SU-DHL-6 (cell line): ENCODE data around the gene CAB39.

ENCODE experiments used
- H2AFZ ChIP-seq: fragments of 200-600 bp; sonication (generic); 2 replicates; pipeline ENCODE4 v1.6.1; 2014; ENCODE audit warnings: low read depth, mild to moderate bottlenecking, moderate library complexity, mixed read lengths, antibody characterized with exemption, low read length; ENCODE audit not compliant: severe bottlenecking
- H3F3A ChIP-seq: fragments of 200-600 bp; shearing (Covaris generic); 2 replicates; pipeline ENCODE4 v1.6.0; 2016; ENCODE audit warnings: antibody characterized with exemption, mild to moderate bottlenecking; ENCODE audit not compliant: insufficient read depth
- H3K27ac ChIP-seq: fragments of 200-600 bp; sonication (generic); 2 replicates; pipeline ENCODE4 v1.5.1; 2016; ENCODE audit warnings: low read depth, mild to moderate bottlenecking, low read length, moderate library complexity, mixed read lengths
- H3K27me3 ChIP-seq: fragments of 200-600 bp; sonication (generic), shearing (Covaris generic); 2 replicates; pipeline ENCODE4 v1.6.0; 2014; ENCODE audit warnings: mild to moderate bottlenecking, low read length
- H3K36me3 ChIP-seq: fragments of 200-600 bp; sonication (generic); 2 replicates; pipeline ENCODE4 v1.6.1; 2014; ENCODE audit warnings: mild to moderate bottlenecking, low read length, mixed read lengths
- H3K4me2 ChIP-seq: fragments of 300-600, 200-600 bp; shearing (Covaris generic), sonication (generic); 2 replicates; pipeline ENCODE4 v1.6.0; 2014; ENCODE audit warnings: low read length, low read depth, mild to moderate bottlenecking; ENCODE audit not compliant: poor library complexity, severe bottlenecking
- H3K4me3 ChIP-seq: fragments of 200-600 bp; sonication (generic); 2 replicates; pipeline ENCODE4 v1.5.1; 2014; ENCODE audit warnings: antibody characterized with exemption, low read length, mild to moderate bottlenecking, mixed read lengths; ENCODE audit not compliant: insufficient read depth, poor library complexity, severe bottlenecking
- H3K79me2 ChIP-seq: fragments of 200-600 bp; sonication (generic); 2 replicates; pipeline ENCODE4 v1.6.1; 2014; ENCODE audit warnings: mild to moderate bottlenecking, low read length, moderate library complexity; ENCODE audit not compliant: insufficient read depth
- H3K9ac ChIP-seq: fragments of 200-600 bp; sonication (generic); 2 replicates; pipeline ENCODE4 v1.7.0; 2014; ENCODE audit warnings: mild to moderate bottlenecking, low read length
- H3K9me2 ChIP-seq: fragments of 200-600 bp; sonication (generic); replicated peaks from 2 replicates; pipeline ENCODE4 v1.6.1; 2014; ENCODE audit warnings: low read length; ENCODE audit not compliant: insufficient read depth
- H3K9me3 ChIP-seq: fragments of 200-600 bp; sonication (generic); 2 replicates; pipeline ENCODE4 v1.6.1; 2014; ENCODE audit warnings: low read length, mixed read lengths; ENCODE audit not compliant: insufficient read depth
- H4K20me1 ChIP-seq: fragments of 200-600 bp; sonication (generic); 2 replicates; pipeline ENCODE4 v1.6.1; 2014; ENCODE audit warnings: low read depth, mild to moderate bottlenecking, antibody characterized with exemption, low read length, moderate library complexity, mixed read lengths
- CTCF ChIP-seq: fragments of 200-600 bp; sonication (generic); IDR thresholded peaks from one replicate; pipeline ENCODE4 v1.5.1; 2017; ENCODE audit warnings: antibody characterized with exemption, mild to moderate bottlenecking, low read length, moderate library complexity; ENCODE audit not compliant: insufficient read depth, poor library complexity, severe bottlenecking
- EZH2phosphoT487 ChIP-seq: fragments of 200-600 bp; sonication (generic), shearing (Covaris generic); conservative IDR thresholded peaks from 2 replicates; pipeline ENCODE4 v1.6.1; 2018; ENCODE audit warnings: mild to moderate bottlenecking, antibody characterized with exemption, low read length, moderate library complexity, mixed read lengths

The CAB39 gene

GRCh38 chr2:230746213-230746612, 33.6 kb downstream of the CAB39 start:
- H3K36me3 ChIP-seq = peaks cover 17% of the 10 kb centered on the region
- no peak overlapping the region for H3K9ac ChIP-seq
- H3K27ac ChIP-seq = no peak overlapping the region
- H3K79me2 ChIP-seq = peaks cover 89% of the 10 kb centered on the region
- H3K4me2 ChIP-seq = no peak overlapping the region
- 0 out of 2 replicates have a peak, but pooled peaks cover 4% of the 10 kb centered on the region for H3F3A ChIP-seq
- H3K9me2 ChIP-seq = no peaks in the 10 kb centered on the region
- H4K20me1 ChIP-seq = peaks cover 14% of the 10 kb centered on the region; the same call in 1 of the 2 replicates
- H3K4me3 ChIP-seq = no peak overlapping the region
- H3K9me3 ChIP-seq = no peaks in the 10 kb centered on the region
- TF ChIP-seq EZH2phosphoT487 (no peak), CTCF (no peak)
- H2AFZ ChIP-seq = no peak overlapping the region
- H3K27me3 ChIP-seq = no peaks in the 10 kb centered on the region

DNA sequence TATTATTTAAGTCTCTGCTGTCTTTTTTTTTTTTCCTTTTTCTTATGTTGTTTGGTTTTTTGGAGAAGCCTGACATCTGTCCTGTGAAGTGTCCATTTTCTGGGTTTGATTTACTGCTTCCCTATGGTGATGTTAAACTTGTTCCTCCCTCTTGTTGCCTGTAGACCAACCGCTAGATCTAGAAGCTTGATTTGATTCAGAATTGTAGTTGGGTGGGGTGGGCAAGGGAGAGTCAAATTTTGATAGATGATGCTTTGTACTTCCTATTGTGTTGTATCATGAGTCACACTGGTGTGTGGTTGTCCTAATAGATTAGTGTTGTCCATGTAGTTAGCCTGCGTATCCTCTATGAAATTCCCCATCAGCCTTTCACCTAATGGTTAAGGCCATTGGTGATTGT, 35.4 kb downstream of the CAB39 start:
- H3K36me3 ChIP-seq = peaks cover 17% of the 10 kb centered on the region

DNA sequence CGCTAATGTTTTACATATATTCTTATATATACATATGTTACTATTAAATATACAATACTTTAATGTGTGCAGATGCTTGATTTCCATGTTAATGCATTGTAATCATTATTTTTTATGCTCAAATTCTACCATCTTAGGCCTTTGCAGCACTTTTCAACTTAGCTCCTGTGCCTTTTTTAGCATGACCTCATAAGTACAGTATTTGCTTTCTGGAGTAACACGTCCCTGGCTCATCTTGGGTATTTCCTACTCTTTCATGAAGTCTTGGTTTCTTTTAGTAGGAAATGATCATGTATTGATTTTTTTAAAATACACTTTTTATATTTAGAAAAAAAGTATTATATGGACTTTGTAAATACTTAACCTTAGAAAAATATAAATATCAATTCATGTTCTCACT, 36.5 kb downstream of the CAB39 start:
- Histone ChIP-seq H3K9me3 (no peaks in the 10 kb centered on the region), H3K79me2 (peaks cover 90% of the 10 kb centered on the region)

More for the DNA sequence above, 35.4 kb downstream of the CAB39 start:
- Histone ChIP-seq H3K79me2 (peaks cover 92% of the 10 kb centered on the region), H2AFZ (no peak overlapping the region), H3K9me2 (no peaks in the 10 kb centered on the region), H3K9me3 (no peaks in the 10 kb centered on the region), H3K4me2 (no peak overlapping the region), H3K9ac (no peak overlapping the region), H4K20me1 (peaks cover 11% of the 10 kb centered on the region; the same call in 1 of the 2 replicates), H3K27me3 (no peaks in the 10 kb centered on the region), H3F3A (0 out of 2 replicates have a peak, but pooled peaks cover 4% of the 10 kb centered on the region), H3K27ac (no peak overlapping the region), H3K4me3 (no peak overlapping the region)
- TF ChIP-seq CTCF (no peak), EZH2phosphoT487 (no peak)

More for the DNA sequence above, 36.5 kb downstream of the CAB39 start:
- Histone ChIP-seq H3K27me3 (no peaks in the 10 kb centered on the region), H3K4me2 (no peak overlapping the region), H3K27ac (no peak overlapping the region), H3K4me3 (no peak overlapping the region), H3F3A (0 out of 2 replicates have a peak, but pooled peaks cover 4% of the 10 kb centered on the region), H2AFZ (no peak overlapping the region), H3K36me3 (peaks cover 13% of the 10 kb centered on the region), H4K20me1 (peaks cover 11% of the 10 kb centered on the region; the same call in 1 of the 2 replicates), H3K9ac (no peak overlapping the region), H3K9me2 (no peaks in the 10 kb centered on the region)
- no peak for TF ChIP-seq CTCF
- no peak for TF ChIP-seq EZH2phosphoT487
